NT2/D1 (cell line): ENCODE data around the gene AGFG2.

Experiments
- DNase-seq: peaks from one replicate; pipeline ENCODE4 v3.0.0-alpha.2; 2011; ENCODE audit warnings: low read depth, low spot score
- H3K27me3 ChIP-seq: 2 replicates; pipeline ENCODE4 v1.6.0; 2011; ENCODE audit warnings: mild to moderate bottlenecking; ENCODE audit not compliant: insufficient read length, insufficient read depth
- H3K36me3 ChIP-seq: 2 replicates; pipeline ENCODE4 v1.6.1; 2011; ENCODE audit warnings: mild to moderate bottlenecking, low read length, mixed read lengths; ENCODE audit not compliant: insufficient read depth, insufficient read length
- H3K4me1 ChIP-seq: 2 replicates; pipeline ENCODE4 v1.5.1; 2011; ENCODE audit not compliant: insufficient read depth, insufficient read length
- H3K4me3 ChIP-seq: 2 replicates; pipeline ENCODE4 v1.5.1; 2011; ENCODE audit warnings: low read depth; ENCODE audit not compliant: insufficient read length
- H3K9ac ChIP-seq: 2 replicates; pipeline ENCODE4 v1.6.0; 2011; ENCODE audit warnings: low read depth; ENCODE audit not compliant: insufficient read length
- H3K9me3 ChIP-seq: 2 replicates; pipeline ENCODE4 v1.5.1; 2011; ENCODE audit warnings: mild to moderate bottlenecking, low read length; ENCODE audit not compliant: insufficient read depth
- SUZ12 ChIP-seq: IDR thresholded peaks from 2 replicates; pipeline ENCODE4 v1.6.1; 2011; ENCODE audit not compliant: insufficient read length, insufficient read depth; ENCODE audit errors: extremely low read depth
- YY1 ChIP-seq: IDR thresholded peaks from 2 replicates; pipeline ENCODE4 v1.6.1; 2011; ENCODE audit not compliant: insufficient read length, insufficient read depth
- ZNF274 ChIP-seq: IDR thresholded peaks from 2 replicates; pipeline ENCODE4 v1.6.1; 2011; ENCODE audit warnings: mild to moderate bottlenecking, low read depth, low read length

Gene AGFG2

GRCh38 chr7:100591596-100591995, 52.6 kb downstream of the AGFG2 start:
- Histone ChIP-seq H3K4me1 (peaks cover 12% of the 10 kb centered on the region), H3K9ac (no peak overlapping the region), H3K4me3 (no peak overlapping the region), H3K27me3 (no peaks in the 10 kb centered on the region), H3K36me3 (peaks cover 9% of the 10 kb centered on the region), H3K9me3 (no peaks in the 10 kb centered on the region)
- no peak for DNase-seq
- TF ChIP-seq YY1, result no peak
- no peak for TF ChIP-seq ZNF274

- no peak for DNase-seq
- H3K4me3 ChIP-seq, result no peak overlapping the region
- peaks cover 9% of the 10 kb centered on the region for H3K36me3 ChIP-seq
- peaks cover 12% of the 10 kb centered on the region for H3K4me1 ChIP-seq
- H3K9ac ChIP-seq, result no peak overlapping the region
- TF ChIP-seq ZNF274, result no peak
- TF ChIP-seq SUZ12, result no peak
- no peak for TF ChIP-seq YY1
- no peaks in the 10 kb centered on the region for H3K9me3 ChIP-seq
- H3K27me3 ChIP-seq, result no peaks in the 10 kb centered on the region
These were observed 56.2 kb downstream of the AGFG2 start for GRCh38 chr7:100595188-100595587.

DNA sequence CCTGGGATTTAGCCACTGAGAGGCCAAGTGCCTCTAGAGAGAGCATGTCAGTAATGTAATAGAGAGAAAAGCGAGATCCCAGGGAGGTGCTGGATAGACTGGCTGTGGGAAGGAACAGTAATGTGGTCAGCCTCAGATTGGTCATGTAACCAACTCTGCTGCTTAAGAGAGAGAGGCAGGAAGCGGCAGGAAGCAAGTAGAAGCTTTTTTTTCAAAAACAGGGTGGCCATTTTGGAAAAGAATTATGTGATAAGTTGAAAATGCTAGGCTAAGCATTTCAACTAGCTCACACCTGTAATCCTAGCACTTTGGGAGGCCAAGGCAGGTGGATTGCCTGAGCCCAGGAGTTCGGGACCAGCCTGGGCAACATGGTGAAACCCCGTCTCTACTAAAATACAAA, 59.4 kb downstream of the AGFG2 start:
- Histone ChIP-seq H3K4me1 (peaks cover 9% of the 10 kb centered on the region), H3K4me3 (no peak overlapping the region), H3K36me3 (peaks cover 9% of the 10 kb centered on the region), H3K9me3 (no peaks in the 10 kb centered on the region), H3K27me3 (no peaks in the 10 kb centered on the region), H3K9ac (no peak overlapping the region)
- DNase-seq, result no peak
- TF ChIP-seq YY1 (no peak), SUZ12 (no peak), ZNF274 (no peak)

DNA sequence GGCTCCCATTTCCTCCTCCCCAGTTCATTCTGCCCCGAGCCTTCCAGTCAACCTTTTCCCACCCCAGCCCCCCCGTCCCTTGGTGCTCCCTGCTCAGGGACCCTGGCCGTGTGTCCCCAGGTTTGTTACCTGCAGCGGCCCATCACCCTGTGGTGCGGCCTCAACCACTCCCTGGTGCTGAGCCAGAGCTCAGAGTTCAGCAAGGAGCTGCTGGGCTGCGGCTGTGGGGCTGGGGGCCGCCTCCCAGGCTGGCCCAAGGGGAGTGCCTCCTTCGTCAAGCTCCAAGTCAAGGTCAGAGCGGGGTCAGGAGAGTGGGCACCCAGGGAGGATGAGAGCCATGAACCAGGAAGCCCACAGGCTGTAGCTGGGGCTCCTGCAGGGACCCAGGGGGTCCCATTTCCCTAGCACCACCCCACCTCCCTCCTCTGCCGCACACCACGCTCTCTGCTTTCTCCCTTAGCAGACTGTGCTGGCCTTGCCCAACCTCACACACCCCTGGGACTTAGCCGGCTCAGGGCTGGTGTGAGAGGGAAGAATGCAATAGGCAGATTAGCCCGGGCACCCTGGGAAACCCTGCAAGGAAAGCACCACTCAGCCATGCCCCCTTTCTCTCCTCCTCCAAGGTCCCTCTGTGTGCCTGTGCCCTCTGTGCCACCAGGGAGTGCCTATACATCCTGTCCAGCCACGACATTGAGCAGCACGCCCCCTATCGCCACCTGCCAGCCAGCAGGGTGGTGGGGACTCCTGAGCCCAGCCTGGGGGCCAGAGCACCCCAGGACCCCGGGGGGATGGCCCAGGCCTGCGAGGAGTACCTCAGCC, 61.1 kb downstream of the AGFG2 start:
- no peak for TF ChIP-seq ZNF274
- TF ChIP-seq YY1, result no peak
- no peak for TF ChIP-seq SUZ12
- Histone ChIP-seq H3K4me1 (peaks cover 9% of the 10 kb centered on the region), H3K36me3 (peaks cover 9% of the 10 kb centered on the region), H3K9ac (no peak overlapping the region), H3K27me3 (peaks cover 2% of the 10 kb centered on the region), H3K4me3 (no peak overlapping the region), H3K9me3 (no peaks in the 10 kb centered on the region)
- no peak for DNase-seq

GRCh38 chr7:100600730-100601038, 61.7 kb downstream of the AGFG2 start:
- Histone ChIP-seq H3K4me3 (no peak overlapping the region), H3K27me3 (peaks cover 6% of the 10 kb centered on the region), H3K36me3 (peaks cover 6% of the 10 kb centered on the region), H3K4me1 (peaks cover 10% of the 10 kb centered on the region), H3K9ac (no peak overlapping the region), H3K9me3 (no peaks in the 10 kb centered on the region)
- no peak for DNase-seq
- no peak for TF ChIP-seq YY1

- Histone ChIP-seq H3K4me1 (peaks cover 11% of the 10 kb centered on the region), H3K9ac (peak overlapping the region; percentile 81), H3K27me3 (peaks cover 6% of the 10 kb centered on the region), H3K4me3 (peak overlapping the region; percentile 55), H3K9me3 (no peaks in the 10 kb centered on the region), H3K36me3 (peaks cover 17% of the 10 kb centered on the region)
- TF ChIP-seq ZNF274 (no peak), SUZ12 (no peak), YY1 (no peak)
- peak; percentile 80 for DNase-seq
These were observed 64.1 kb downstream of the AGFG2 start for GRCh38 chr7:100602889-100603725.

- no peak for DNase-seq
- Histone ChIP-seq H3K9me3 (no peaks in the 10 kb centered on the region), H3K36me3 (peaks cover 17% of the 10 kb centered on the region), H3K9ac (peak overlapping the region; percentile 81), H3K4me3 (peak overlapping the region; percentile 55), H3K4me1 (peaks cover 11% of the 10 kb centered on the region), H3K27me3 (peaks cover 6% of the 10 kb centered on the region)
- TF ChIP-seq ZNF274 (no peak), YY1 (no peak), SUZ12 (no peak)
These were observed 64.7 kb downstream of the AGFG2 start for GRCh38 chr7:100603726-100604027.
